Measurements from ENCODE around the gene ASCC1.

The ASCC1 gene

GRCh38 chr10:72080042-72080975, 135.8 kb downstream of the ASCC1 start:
- DNase-seq = no peak

GRCh38 chr10:72079356-72079755, 136.7 kb downstream of the ASCC1 start:
- DNase-seq = no peak

- DNase-seq = no peak
Observed at GRCh38 chr10:72077275-72077990, 138.6 kb downstream of the ASCC1 start.

- DNase-seq = no peak
Observed at GRCh38 chr10:72076756-72077155, 139.3 kb downstream of the ASCC1 start.

GRCh38 chr10:72075376-72076115, 140.5 kb downstream of the ASCC1 start:
- no peak for DNase-seq

GRCh38 chr10:72074574-72075375, 141.3 kb downstream of the ASCC1 start:
- no peak for DNase-seq

- DNase-seq = no peak
Observed at GRCh38 chr10:72073708-72074573, 142.1 kb downstream of the ASCC1 start.

GRCh38 chr10:72072639-72073038, 143.4 kb downstream of the ASCC1 start:
- no peak for DNase-seq

GRCh38 chr10:72072046-72072445, 144.0 kb downstream of the ASCC1 start:
- no peak for DNase-seq

- DNase-seq = no peak
Observed at GRCh38 chr10:72069751-72070526, 146.1 kb downstream of the ASCC1 start.

GRCh38 chr10:72068901-72069446, 147.1 kb downstream of the ASCC1 start:
- DNase-seq = no peak

GRCh38 chr10:72068126-72068765, 147.8 kb downstream of the ASCC1 start:
- no peak for DNase-seq

- DNase-seq = no peak
Observed at GRCh38 chr10:72067463-72068125, 148.5 kb downstream of the ASCC1 start.

GRCh38 chr10:72066318-72067284, 149.5 kb downstream of the ASCC1 start:
- no peak for DNase-seq

GRCh38 chr10:72065439-72066025, 150.5 kb downstream of the ASCC1 start:
- no peak for DNase-seq

- DNase-seq = no peak
Observed at GRCh38 chr10:72063703-72064391, 152.2 kb downstream of the ASCC1 start.
